Endodermal cell (in vitro differentiated cells): ENCODE data around the gene NSUN5. TPM values are rescaled to one million over a fixed set of nuclear protein-coding genes. Genes with fewer than 3 reads are reported as not detected.
A peak's percentile ranks its signal among the peaks of the same experiment; 100 is the strongest.
"Not testable (repeated sequence)": the region's sequence is repeated elsewhere in the genome, so short reads cannot be mapped to it uniquely, and the experiment has no call there.

Experiments
- DNase-seq: peaks from one replicate; pipeline ENCODE4 v3.0.0-alpha.2; 2017
- H3K27ac ChIP-seq: 2 replicates; pipeline ENCODE4 v1.5.1; 2013; ENCODE audit warnings: mild to moderate bottlenecking, low read depth, low read length, moderate library complexity
- H3K27me3 ChIP-seq: 2 replicates; pipeline ENCODE4 v1.6.1; 2013; ENCODE audit warnings: mild to moderate bottlenecking, low read length, moderate library complexity; ENCODE audit not compliant: insufficient read depth, control insufficient read depth, poor library complexity, severe bottlenecking
- H3K36me3 ChIP-seq: 2 replicates; pipeline ENCODE4 v1.7.0; 2013; ENCODE audit warnings: mild to moderate bottlenecking, low read length, moderate library complexity; ENCODE audit not compliant: control insufficient read depth, insufficient read depth
- H3K4me1 ChIP-seq: one replicate; pipeline ENCODE4 v1.7.0; 2013; ENCODE audit warnings: low read length; ENCODE audit not compliant: control insufficient read depth, insufficient read depth
- H3K4me3 ChIP-seq: 2 replicates; pipeline ENCODE4 v1.5.1; 2013; ENCODE audit warnings: mild to moderate bottlenecking, low read length, moderate library complexity
- H3K9ac ChIP-seq: 2 replicates; pipeline ENCODE4 v1.6.1; 2013; ENCODE audit warnings: mild to moderate bottlenecking, low read length, moderate library complexity; ENCODE audit not compliant: poor library complexity, severe bottlenecking; ENCODE audit errors: extremely low read depth
- H3K9me3 ChIP-seq: 2 replicates; pipeline ENCODE4 v1.6.1; 2013; ENCODE audit warnings: mild to moderate bottlenecking, low read length, moderate library complexity; ENCODE audit not compliant: control insufficient read depth
- H3K27ac Mint-ChIP-seq: 2 replicates; pipeline ENCODE4 v1.8.0; 2020; ENCODE audit warnings: mixed read lengths
- H3K27me3 Mint-ChIP-seq: 2 replicates; pipeline ENCODE4 v1.8.0; 2021; ENCODE audit warnings: mild to moderate bottlenecking, mixed read lengths; ENCODE audit not compliant: insufficient read depth
- H3K36me3 Mint-ChIP-seq: 2 replicates; pipeline ENCODE4 v1.8.0; 2020; ENCODE audit warnings: low read depth, mixed read lengths
- H3K4me1 Mint-ChIP-seq: 2 replicates; pipeline ENCODE4 v1.8.0; 2020; ENCODE audit warnings: mixed read lengths
- H3K4me3 Mint-ChIP-seq: 2 replicates; pipeline ENCODE4 v1.8.0; 2020; ENCODE audit warnings: mild to moderate bottlenecking, moderate library complexity, mixed read lengths
- H3K9me3 Mint-ChIP-seq: 2 replicates; pipeline ENCODE4 v1.8.0; 2020; ENCODE audit warnings: mild to moderate bottlenecking, mixed read lengths
- WGBS, 2 experiments: methylation state at CpG; one replicate each; pipeline versions ENCODE4 v1.1.5 to v1.1.7; 2013; ENCODE audit warnings: missing lambda C conversion rate in 2 of 2, mixed read lengths in 1 of 2; ENCODE audit not compliant: insufficient coverage in 1 of 2, insufficient read length in 1 of 2; 5-methylcytosine and 5-hydroxymethylcytosine counted together
- total RNA-seq, 2 donors: library from RNA; stranded (reverse); fragmentation: NEBNext Ultra II Directional in 1 of 2; extraction: Animal tissue kit (Norgen Biotek cat#: 25700) in 1 of 2; gene quantifications; 2 replicates in 1 of 2; 3 replicates in 1 of 2; pipeline ENCODE4 v1.2.1, GENCODE V29; 2021
- TF ChIP-seq, protein P1 (sequence below): fragments of 200-600 bp; sonication (generic); conservative IDR thresholded peaks from 2 replicates; pipeline ENCODE4 v1.5.0; 2021; ENCODE audit warnings: antibody characterized with exemption, mild to moderate bottlenecking

The NSUN5 gene
- total RNA-seq, 2 donors from 2014 or later, result 40.3 to 42.1 TPM

DNA sequence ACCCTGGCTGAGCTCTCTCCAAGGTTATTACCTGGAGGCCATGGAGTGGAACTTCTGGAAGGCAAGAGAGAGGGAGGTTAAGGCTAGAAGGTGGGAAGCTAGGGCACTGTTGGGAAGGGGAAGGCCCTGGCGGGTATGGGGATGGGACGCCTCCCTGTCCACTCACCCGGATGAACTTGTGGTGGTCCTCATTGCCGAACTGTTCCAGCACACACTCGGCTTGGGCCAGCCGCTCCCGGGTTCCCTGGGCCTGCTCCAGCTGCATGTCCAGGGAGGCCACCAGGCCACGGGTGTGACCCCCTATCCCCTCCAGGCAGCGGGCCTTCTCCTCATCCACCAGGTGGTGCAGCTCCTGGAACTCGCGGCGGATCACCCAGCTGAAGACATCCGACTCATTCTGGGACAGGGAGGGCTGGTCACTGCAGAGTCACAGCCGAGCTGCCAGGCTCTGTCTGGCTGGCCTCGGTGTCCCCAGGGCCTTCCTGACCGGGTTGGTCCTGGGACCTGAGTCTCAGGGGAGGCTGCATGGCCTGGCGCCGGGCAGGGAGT lies 10.1 kb upstream of the NSUN5 start:
- TF ChIP-seq, protein P1, sequence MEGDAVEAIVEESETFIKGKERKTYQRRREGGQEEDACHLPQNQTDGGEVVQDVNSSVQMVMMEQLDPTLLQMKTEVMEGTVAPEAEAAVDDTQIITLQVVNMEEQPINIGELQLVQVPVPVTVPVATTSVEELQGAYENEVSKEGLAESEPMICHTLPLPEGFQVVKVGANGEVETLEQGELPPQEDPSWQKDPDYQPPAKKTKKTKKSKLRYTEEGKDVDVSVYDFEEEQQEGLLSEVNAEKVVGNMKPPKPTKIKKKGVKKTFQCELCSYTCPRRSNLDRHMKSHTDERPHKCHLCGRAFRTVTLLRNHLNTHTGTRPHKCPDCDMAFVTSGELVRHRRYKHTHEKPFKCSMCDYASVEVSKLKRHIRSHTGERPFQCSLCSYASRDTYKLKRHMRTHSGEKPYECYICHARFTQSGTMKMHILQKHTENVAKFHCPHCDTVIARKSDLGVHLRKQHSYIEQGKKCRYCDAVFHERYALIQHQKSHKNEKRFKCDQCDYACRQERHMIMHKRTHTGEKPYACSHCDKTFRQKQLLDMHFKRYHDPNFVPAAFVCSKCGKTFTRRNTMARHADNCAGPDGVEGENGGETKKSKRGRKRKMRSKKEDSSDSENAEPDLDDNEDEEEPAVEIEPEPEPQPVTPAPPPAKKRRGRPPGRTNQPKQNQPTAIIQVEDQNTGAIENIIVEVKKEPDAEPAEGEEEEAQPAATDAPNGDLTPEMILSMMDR, result peak; percentile 62
- not testable (repeated sequence) for H3K27me3 Mint-ChIP-seq, H3K27me3 ChIP-seq, H3K9me3 Mint-ChIP-seq, H3K27ac ChIP-seq, H3K9ac ChIP-seq, H3K36me3 ChIP-seq, H3K36me3 Mint-ChIP-seq, H3K4me3 ChIP-seq, H3K27ac Mint-ChIP-seq, H3K4me1 ChIP-seq, H3K9me3 ChIP-seq, H3K4me3 Mint-ChIP-seq, H3K4me1 Mint-ChIP-seq
- peak; percentile 77 for DNase-seq
- 87% methylated on average over 16 of the region's 18 CpGs; no CpG with 5 or more reads in 1 of the 2 experiments for whole genome bisulfite sequencing, 2 experiments

DNA sequence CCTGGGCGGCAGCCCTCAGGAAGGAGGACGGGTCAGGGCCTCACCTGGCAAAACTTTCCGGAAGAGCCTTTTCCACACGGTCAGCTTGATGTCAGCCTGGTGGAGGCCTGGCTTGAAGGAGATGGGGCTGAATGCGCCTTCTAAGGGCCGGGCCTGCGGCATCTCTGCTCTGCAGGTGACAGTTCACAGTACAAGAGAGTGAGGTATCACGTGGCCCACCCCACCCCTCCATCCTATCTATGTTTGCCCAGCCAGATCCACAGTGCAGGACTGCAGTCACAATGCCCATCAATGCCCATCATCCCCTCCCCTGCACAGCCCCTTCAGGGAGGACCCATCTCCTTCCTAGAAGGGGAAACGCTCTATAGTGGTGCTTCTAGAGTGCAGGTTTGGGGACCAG lies 7.9 kb upstream of the NSUN5 start:
- no peak for DNase-seq

DNA sequence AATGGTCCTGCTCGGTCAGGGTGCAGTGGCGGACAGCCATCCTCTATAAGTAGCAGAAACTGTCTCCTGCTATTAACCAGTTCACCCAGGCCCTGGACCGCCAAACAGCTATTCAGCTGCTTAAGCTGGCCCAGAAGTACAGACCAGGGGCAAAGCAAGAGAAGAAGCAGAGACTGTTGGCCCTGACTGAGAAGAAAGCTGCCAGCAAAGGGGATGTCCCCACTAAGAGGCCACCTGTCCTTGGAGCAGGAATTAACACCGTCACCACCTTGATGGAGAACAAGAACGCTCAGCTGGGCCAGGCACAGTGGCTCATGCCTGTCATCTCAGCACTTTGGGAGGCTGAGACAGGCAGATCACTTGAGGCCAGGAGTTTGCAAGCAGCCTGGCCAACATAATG lies 5.6 kb upstream of the NSUN5 start:
- Histone ChIP-seq H3K27ac (no peak overlapping the region), H3K9ac (no peak overlapping the region), H3K27me3 (no peaks in the 10 kb centered on the region), H3K4me1 (no peaks in the 10 kb centered on the region), H3K36me3 (no peaks in the 10 kb centered on the region), H3K9me3 (no peaks in the 10 kb centered on the region), H3K4me3 (no peak overlapping the region)
- Mint-ChIP-seq H3K4me1 (no peaks in the 10 kb centered on the region), H3K27ac (no peak overlapping the region), H3K27me3 (peaks cover 10% of the 10 kb centered on the region), H3K4me3 (no peak overlapping the region), H3K36me3 (no peaks in the 10 kb centered on the region), H3K9me3 (peaks cover 1% of the 10 kb centered on the region)
- TF ChIP-seq, protein P1, result no peak
- no peak for DNase-seq
- 89 to 91% methylated on average over 4 to 5 of the region's 5 CpGs for WGBS, 2 experiments

More for the DNA sequence above, 7.9 kb upstream of the NSUN5 start:
- Histone ChIP-seq H3K27ac (no peak overlapping the region), H3K27me3 (no peaks in the 10 kb centered on the region), H3K9ac (no peak overlapping the region), H3K4me1 (no peaks in the 10 kb centered on the region), H3K36me3 (no peaks in the 10 kb centered on the region), H3K4me3 (no peak overlapping the region), H3K9me3 (no peaks in the 10 kb centered on the region)
- Mint-ChIP-seq H3K27me3 (no peaks in the 10 kb centered on the region), H3K36me3 (no peaks in the 10 kb centered on the region), H3K27ac (no peak overlapping the region), H3K4me3 (no peak overlapping the region), H3K4me1 (no peaks in the 10 kb centered on the region), H3K9me3 (no peaks in the 10 kb centered on the region)
- TF ChIP-seq, protein P1, result no peak
- WGBS, 2 experiments, result 91 to 100% methylated on average over 5 to 9 of the region's 9 CpGs
